SK-N-MC (cell line): Measurements from ENCODE around the gene CASKIN2.

Experiments
- EZH2 ChIP-seq: fragments of 200-600 bp; sonication (generic); IDR thresholded peaks from one replicate; pipeline ENCODE4 v1.6.1; 2017; ENCODE audit warnings: antibody characterized with exemption
- POLR2AphosphoS5 ChIP-seq: IDR thresholded peaks from 2 replicates; pipeline ENCODE4 v1.6.1; 2012; ENCODE audit warnings: mild to moderate bottlenecking, low read depth, low read length, borderline replicate concordance

DNA sequence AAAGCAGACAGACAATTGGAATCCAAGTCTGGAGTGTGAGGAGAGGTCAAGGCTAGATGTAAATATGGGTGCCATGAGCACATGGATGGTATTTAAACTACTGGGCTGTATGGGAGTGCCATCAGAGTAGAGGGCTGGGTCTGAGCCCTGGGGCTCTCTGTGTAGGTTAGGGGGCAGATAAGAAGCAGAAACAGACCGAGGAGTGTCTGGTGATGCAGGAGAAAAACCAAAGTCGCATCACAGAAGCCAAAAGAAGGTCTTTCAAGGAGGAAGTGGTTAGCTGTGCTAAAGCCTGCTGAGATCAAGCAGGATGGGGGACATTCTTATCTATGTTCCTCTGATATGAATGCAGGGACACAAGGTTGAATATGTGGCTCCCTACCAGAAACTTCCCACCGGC lies 2.9 kb upstream of the CASKIN2 start:
- no peak for TF ChIP-seq POLR2AphosphoS5
- no peak for TF ChIP-seq EZH2
